GM12878 (cell line): ENCODE data around the gene CHID1. TPM values are rescaled to one million over a fixed set of nuclear protein-coding genes. Genes with fewer than 3 reads are reported as not detected.

Source experiments
- ATAC-seq: fragments of 200-7000 bp; cut with Tn5 transposase; 3 replicates; pipeline ENCODE4 v1.9.1; 2020; ENCODE audit warnings: mild to moderate bottlenecking, moderate library complexity
- BruUV-seq: library from RNA; stranded (reverse); fragments of 400-500 nt; replicated peaks from 2 replicates; lab custom pipeline; 2021; lab: Mats Ljungman, UMichigan
- CTCF ChIA-PET: fragments of 300-600 bp; sonication (Branson Sonifier 250); formaldehyde crosslinking; extraction: SDS; loops from one replicate; lab custom pipeline; 2021; ENCODE audit warnings: inconsistent platforms; lab: Yijun Ruan, JAX
- POLR2A ChIA-PET: fragments of 350-600 bp; formaldehyde crosslinking; extraction: SDS; loops from one replicate; lab custom pipeline; 2021; ENCODE audit warnings: inconsistent platforms; lab: Charles Lee
- RAD21 ChIA-PET: fragments of 300-600 bp; sonication (Branson Sonifier 250); formaldehyde crosslinking; loops from one replicate; lab custom pipeline; 2023; ENCODE audit warnings: antibody characterized with exemption; ENCODE audit not compliant: unreplicated experiment; lab: Charles Lee
- SMC1A ChIA-PET: fragments of 300-600 bp; sonication (Branson Sonifier 250); formaldehyde crosslinking; loops from one replicate; lab custom pipeline; 2023; ENCODE audit not compliant: unreplicated experiment, uncharacterized antibody; lab: Charles Lee
- DNase-seq: peaks from one replicate; pipeline ENCODE4 v3.0.0-alpha.2; 2011; ENCODE audit warnings: low read depth, low spot score
- FAIRE-seq: peaks from 3 replicates; lab custom pipeline; 2011; peaks lifted over from hg19 to GRCh38; lab: Jason Lieb, UNC
- H2AFZ ChIP-seq: 2 replicates; pipeline ENCODE4 v1.6.0; 2011; ENCODE audit warnings: low read depth, low read length, control low read depth; ENCODE audit not compliant: control insufficient read depth
- H3K27ac ChIP-seq: 2 replicates; pipeline ENCODE4 v1.5.1; 2011; ENCODE audit warnings: control low read depth; ENCODE audit not compliant: control insufficient read depth, insufficient read depth
- H3K27me3 ChIP-seq, 2 experiments: replicated peaks in 1 of 2; 2 replicates each; pipeline versions ENCODE4 v1.6.0 to v1.6.1; 2011; ENCODE audit warnings: low read length in 1 of 2; ENCODE audit not compliant: control insufficient read depth in 2 of 2, insufficient read depth in 2 of 2
- H3K36me3 ChIP-seq, 2 experiments: 2 replicates each; pipeline ENCODE4 v1.5.1; 2011; ENCODE audit warnings: low read length in 1 of 2; ENCODE audit not compliant: control insufficient read depth in 2 of 2, insufficient read depth in 2 of 2
- H3K4me1 ChIP-seq: 2 replicates; pipeline ENCODE4 v1.6.1; 2011; ENCODE audit warnings: mild to moderate bottlenecking, low read length, moderate library complexity, mixed read lengths; ENCODE audit not compliant: control insufficient read depth, insufficient read depth
- H3K4me2 ChIP-seq: 2 replicates; pipeline ENCODE4 v1.6.0; 2011; ENCODE audit warnings: control low read depth; ENCODE audit not compliant: control insufficient read depth, insufficient read depth
- H3K4me3 ChIP-seq: fragments of 200-600 bp; sonication (generic); 2 replicates; pipeline ENCODE4 v1.5.1; 2016
- H3K79me2 ChIP-seq: 2 replicates; pipeline ENCODE4 v1.6.0; 2011; ENCODE audit warnings: low read length; ENCODE audit not compliant: control insufficient read depth, insufficient read depth
- H3K9ac ChIP-seq: 2 replicates; pipeline ENCODE4 v1.8.0; 2011; ENCODE audit warnings: low read length, control low read depth, mixed read lengths; ENCODE audit not compliant: control insufficient read depth, insufficient read depth
- H3K9me3 ChIP-seq: replicated peaks from 3 replicates; pipeline ENCODE4 v1.5.1; 2011; ENCODE audit warnings: mild to moderate bottlenecking, low read length; ENCODE audit not compliant: control insufficient read depth, insufficient read depth
- H4K20me1 ChIP-seq: 2 replicates; pipeline ENCODE4 v1.6.0; 2011; ENCODE audit not compliant: control insufficient read depth, insufficient read depth
- BHLHE40 ChIP-seq, 2 experiments: fragments of 450-650 bp in 1 of 2; IDR thresholded peaks; 2 replicates each; pipeline ENCODE4 v1.6.1; 2011 to 2017; ENCODE audit warnings: low read depth in 2 of 2, borderline replicate concordance in 1 of 2, improper control_type of control experiment in 1 of 2, low read length in 1 of 2, mild to moderate bottlenecking in 1 of 2
- CHD1 ChIP-seq: IDR thresholded peaks from 2 replicates; pipeline ENCODE4 v1.6.1; 2012; ENCODE audit warnings: low read depth, low read length, improper control_type of control experiment
- KDM1A ChIP-seq: fragments of 200-600 bp; sonication (generic); IDR thresholded peaks from 2 replicates; pipeline ENCODE4 v1.6.1; 2016; ENCODE audit warnings: borderline replicate concordance
- POLR2A ChIP-seq: IDR thresholded peaks from 2 replicates; pipeline ENCODE4 v1.6.1; 2011; ENCODE audit warnings: low read depth, mild to moderate bottlenecking, low read length
- POLR2AphosphoS2 ChIP-seq: IDR thresholded peaks from 2 replicates; pipeline ENCODE4 v1.6.1; 2011; ENCODE audit warnings: low read depth, mild to moderate bottlenecking, low read length, improper control_type of control experiment, moderate library complexity
- POLR2AphosphoS5 ChIP-seq: IDR thresholded peaks from 2 replicates; pipeline ENCODE4 v1.6.1; 2011; ENCODE audit warnings: mild to moderate bottlenecking, low read length, inconsistent platforms
- SUZ12 ChIP-seq: fragments of 200-600 bp; sonication (generic); IDR thresholded peaks from one replicate; pipeline ENCODE4 v1.6.1; 2018; ENCODE audit warnings: antibody characterized with exemption, mild to moderate bottlenecking; ENCODE audit not compliant: unreplicated experiment
- ZZZ3 ChIP-seq: IDR thresholded peaks from 2 replicates; pipeline ENCODE4 v1.6.1; 2011; ENCODE audit warnings: low read depth; ENCODE audit not compliant: control insufficient read depth, insufficient read length
- whole genome bisulfite sequencing: methylation state at CpG from one replicate; pipeline ENCODE4 v1.1.6; 2016; ENCODE audit warnings: low lambda C conversion rate; ENCODE audit not compliant: insufficient replicate concordance, insufficient coverage; ENCODE audit errors: missing lambda C conversion rate; 5-methylcytosine and 5-hydroxymethylcytosine counted together
- in situ Hi-C: fragments of 300-500 bp; cut with MboI; formaldehyde crosslinking; loops from 9 replicates; pipeline ENCODE4 v1.14.3; 2018; ENCODE audit warnings: mixed read lengths
- intact Hi-C: fragments of 100-400 bp; cut with micrococcal nuclease; formaldehyde crosslinking; loops from one replicate; pipeline ENCODE4 v1.14.2; 2022; ENCODE audit not compliant: unreplicated experiment
- polyA plus RNA-seq, 11 experiments: library from polyadenylated mRNA; depleted of rRNA in 4 of 11; unstranded in 6 of 11; stranded (reverse) in 5 of 11; fragments of >200 nt; fragmentation: Nextera tagmentation in 4 of 11; fragmentation: Illumina TruSeq in 1 of 11; extraction: Ambion mirVana in 4 of 11; extraction: Trizol in 1 of 11; gene quantifications; 1 replicate in 1 of 11; 2 replicates in 10 of 11; pipeline versions ENCODE4 v1.2.1 to v1.2.3, GENCODE V29; 2011 to 2016; ENCODE audit warnings: inconsistent platforms in 2 of 11, missing spikeins in 2 of 11, low read depth in 1 of 11
- total RNA-seq, 4 experiments: library from RNA; depleted of rRNA in 3 of 4; stranded (reverse); fragments of >200 nt in 3 of 4; fragmentation: Illumina TruSeq in 1 of 4; extraction: Trizol in 1 of 4; gene quantifications; 2 replicates each; pipeline versions ENCODE4 v1.2.1 to v1.2.3, GENCODE V29; 2013 to 2021
- TF ChIP-seq, protein P1 (sequence below): fragments of 450-650 bp; IDR thresholded peaks from 2 replicates; pipeline ENCODE4 v1.6.1; 2018; ENCODE audit warnings: mild to moderate bottlenecking, low read depth, moderate library complexity; ENCODE audit not compliant: partially characterized antibody

The CHID1 gene
- total and polyA plus RNA-seq, 10 of the 15 experiments (the other 5 are each of a cell fraction or from before 2014, with no cell fraction given), result 4.8 to 75.2 (median 30.1) TPM

- no peak for TF ChIP-seq BHLHE40 (IDR thresholded peaks at IDR 0.05; ENCODE audit: borderline replicate concordance in 1 of 2, low read depth in 2 of 2, low read length in 1 of 2)
- no peak for TF ChIP-seq CHD1
- no peak for TF ChIP-seq ZZZ3
Measured at GRCh38 chr11:837990-838307, 72.7 kb downstream of the CHID1 start (continued).

DNA sequence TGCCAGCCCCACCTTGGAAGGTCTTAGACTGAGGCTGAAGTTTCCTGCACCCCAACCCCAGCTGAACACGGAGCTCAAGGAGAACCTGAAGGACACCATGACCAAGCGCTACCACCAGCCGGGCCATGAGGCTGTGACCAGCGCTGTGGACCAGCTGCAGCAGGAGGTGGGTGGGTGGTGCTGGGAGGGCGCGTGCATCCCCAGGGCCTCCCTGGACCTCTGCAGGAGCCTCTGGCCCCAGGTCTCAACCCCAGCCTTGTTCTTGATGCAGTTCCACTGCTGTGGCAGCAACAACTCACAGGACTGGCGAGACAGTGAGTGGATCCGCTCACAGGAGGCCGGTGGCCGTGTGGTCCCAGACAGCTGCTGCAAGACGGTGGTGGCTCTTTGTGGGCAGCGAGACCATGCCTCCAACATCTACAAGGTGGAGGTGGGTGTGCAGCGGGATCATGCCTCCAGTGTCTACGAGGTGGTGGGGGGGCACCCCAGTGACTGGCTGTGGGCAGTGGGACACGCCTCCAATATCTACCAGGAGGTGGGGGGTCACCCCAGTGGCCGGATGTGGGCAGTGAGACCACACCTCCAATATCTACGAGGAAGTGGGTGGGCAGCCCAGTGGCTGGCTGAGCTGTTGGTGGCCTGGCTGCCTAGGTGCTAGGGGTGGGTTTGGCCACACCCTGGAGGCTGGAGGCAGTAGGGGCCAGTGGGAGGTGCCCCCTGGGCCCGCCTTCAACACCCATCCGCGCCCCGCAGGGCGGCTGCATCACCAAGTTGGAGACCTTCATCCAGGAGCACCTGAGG lies 73.2 kb downstream of the CHID1 start:
- RAD21 ChIA-PET, result no interaction called here
- no peak for TF ChIP-seq KDM1A
- TF ChIP-seq POLR2A, result peak; percentile 57
- peak; percentile 39; the same call in 1 of the 2 replicates for TF ChIP-seq POLR2AphosphoS5
- TF ChIP-seq, all 136 proteins: peak for 2
- H3K79me2 ChIP-seq, result peaks cover 20% of the 10 kb centered on the region
- ChIA-PET POLR2A (no interaction called here), CTCF (no interaction called here), SMC1A (no interaction called here)
- in situ Hi-C loops (no loop called here), intact Hi-C loops (no loop called here)
- 94% methylated on average over 22 of the region's 22 CpGs for WGBS
- no peak for FAIRE-seq
- H3K27ac ChIP-seq, result no peak overlapping the region
- H3K9ac ChIP-seq, result no peak overlapping the region
- no TSS peak for BruUV-seq
- DNase-seq, result no peak
- H3K4me1 ChIP-seq, result peaks cover 14% of the 10 kb centered on the region
- H3K4me3 ChIP-seq, result no peak overlapping the region
- H3K9me3 ChIP-seq, result no peaks in the 10 kb centered on the region
- H3K4me2 ChIP-seq, result no peak overlapping the region
- peaks cover 0 to 25% of the 10 kb centered on the region in 2 experiments; a peak in 2 of 4 replicates for H3K36me3 ChIP-seq
- no peak for ATAC-seq
- no peaks in the 10 kb centered on the region for H3K27me3 ChIP-seq
- no peak overlapping the region for H2AFZ ChIP-seq
- no peaks in the 10 kb centered on the region; the same call in 1 of the 2 replicates for H4K20me1 ChIP-seq

GRCh38 chr11:836700-837099 lies 73.9 kb downstream of the CHID1 start:
- Histone ChIP-seq H3K4me2 (no peak overlapping the region), H3K9ac (no peak overlapping the region), H3K27ac (no peak overlapping the region), H3K9me3 (no peaks in the 10 kb centered on the region), H2AFZ (no peak overlapping the region), H4K20me1 (no peaks in the 10 kb centered on the region; the same call in 1 of the 2 replicates), H3K79me2 (peaks cover 13% of the 10 kb centered on the region), H3K27me3 (no peaks in the 10 kb centered on the region; a peak in 1 of 4 replicates), H3K36me3 (peaks cover 0 to 25% of the 10 kb centered on the region in 2 experiments; a peak in 2 of 4 replicates), H3K4me3 (no peak overlapping the region)
- FAIRE-seq, result no peak
- DNase-seq, result no peak
- POLR2A ChIA-PET, result no interaction called here
- no TSS peak for BruUV-seq
- ATAC-seq, result no peak
- RAD21 ChIA-PET, result no interaction called here
- SMC1A ChIA-PET, result no interaction called here
- CTCF ChIA-PET, result no interaction called here
- intact Hi-C loops (no loop called here), in situ Hi-C loops (no loop called here)
- TF ChIP-seq SUZ12 (no peak), POLR2A (0 out of 2 replicates have a peak, but pooled peaks have one; percentile 1), POLR2AphosphoS2 (no peak)
- TF ChIP-seq, protein P1, sequence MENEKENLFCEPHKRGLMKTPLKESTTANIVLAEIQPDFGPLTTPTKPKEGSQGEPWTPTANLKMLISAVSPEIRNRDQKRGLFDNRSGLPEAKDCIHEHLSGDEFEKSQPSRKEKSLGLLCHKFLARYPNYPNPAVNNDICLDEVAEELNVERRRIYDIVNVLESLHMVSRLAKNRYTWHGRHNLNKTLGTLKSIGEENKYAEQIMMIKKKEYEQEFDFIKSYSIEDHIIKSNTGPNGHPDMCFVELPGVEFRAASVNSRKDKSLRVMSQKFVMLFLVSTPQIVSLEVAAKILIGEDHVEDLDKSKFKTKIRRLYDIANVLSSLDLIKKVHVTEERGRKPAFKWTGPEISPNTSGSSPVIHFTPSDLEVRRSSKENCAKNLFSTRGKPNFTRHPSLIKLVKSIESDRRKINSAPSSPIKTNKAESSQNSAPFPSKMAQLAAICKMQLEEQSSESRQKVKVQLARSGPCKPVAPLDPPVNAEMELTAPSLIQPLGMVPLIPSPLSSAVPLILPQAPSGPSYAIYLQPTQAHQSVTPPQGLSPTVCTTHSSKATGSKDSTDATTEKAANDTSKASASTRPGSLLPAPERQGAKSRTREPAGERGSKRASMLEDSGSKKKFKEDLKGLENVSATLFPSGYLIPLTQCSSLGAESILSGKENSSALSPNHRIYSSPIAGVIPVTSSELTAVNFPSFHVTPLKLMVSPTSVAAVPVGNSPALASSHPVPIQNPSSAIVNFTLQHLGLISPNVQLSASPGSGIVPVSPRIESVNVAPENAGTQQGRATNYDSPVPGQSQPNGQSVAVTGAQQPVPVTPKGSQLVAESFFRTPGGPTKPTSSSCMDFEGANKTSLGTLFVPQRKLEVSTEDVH, result no peak
- TF ChIP-seq, all 136 proteins: peak for 1
- H3K4me1 ChIP-seq, result peaks cover 16% of the 10 kb centered on the region
- 77% methylated on average over 9 of the region's 9 CpGs for WGBS
